ENCODE measurements around the gene TTC7B. TPM values are rescaled to one million over a fixed set of nuclear protein-coding genes. Genes with fewer than 3 reads are reported as not detected.

TTC7B gene
- total and polyA plus RNA-seq, 2 of the 13 experiments (the other 11 are each of a cell fraction or from before 2014, with no cell fraction given), result 1.3 to 3.2 TPM

DNA sequence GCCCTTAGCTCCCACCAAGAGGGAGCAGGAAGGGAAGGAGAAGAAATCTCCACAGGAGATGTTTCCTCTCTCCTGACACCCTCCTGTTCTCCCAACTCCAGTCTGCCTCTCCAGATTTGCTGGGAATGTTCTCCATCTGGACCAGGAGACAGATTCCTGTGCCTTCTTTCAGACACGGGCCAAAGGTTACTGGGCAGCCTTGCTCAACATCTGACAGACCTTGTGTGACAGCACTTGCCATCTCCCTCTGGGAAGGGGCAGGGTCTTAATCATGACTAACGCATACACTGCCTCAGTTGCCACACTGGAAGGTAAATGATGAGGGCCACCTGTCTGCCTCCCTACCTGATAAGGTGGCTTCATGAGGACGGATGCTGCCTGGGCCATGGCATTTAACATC, 2.5 kb upstream of the TTC7B start:
- POLR2A ChIA-PET, result no interaction called here
- Histone ChIP-seq H4K20me1 (ENCODE audit: insufficient read depth, low read length) (no peaks in the 10 kb centered on the region), H3K9ac (ENCODE audit: insufficient read depth, low read depth, low read length) (no peak overlapping the region), H3K36me3 (replicated peaks in 1 of 2; ENCODE audit: control insufficient read depth in 1 of 2, insufficient read depth in 2 of 2, low read length in 2 of 2) (no peaks in the 10 kb centered on the region), H2AFZ (ENCODE audit: low read length) (no peak overlapping the region), H3K9me3 (ENCODE audit: low read length) (peaks cover 3% of the 10 kb centered on the region; the same call in 1 of the 2 replicates), H3K79me2 (ENCODE audit: insufficient read depth, low read length) (no peaks in the 10 kb centered on the region), H3K4me2 (ENCODE audit: low read depth, low read length) (peak overlapping the region; percentile 15; the same call in 1 of the 2 replicates), H3K27me3 (ENCODE audit: control insufficient read depth in 1 of 2, insufficient read depth in 2 of 2, low read length in 2 of 2) (peaks cover 0 to 16% of the 10 kb centered on the region in 2 experiments), H3K4me1 (ENCODE audit: insufficient read depth, low read length) (peaks cover 25% of the 10 kb centered on the region), H3K4me3 (replicated peaks in 1 of 3; ENCODE audit: insufficient read depth in 1 of 3, low read depth in 2 of 3, low read length in 3 of 3) (no peak overlapping the region), H3K27ac (ENCODE audit: extremely low read length, insufficient read depth, low read length) (no peak overlapping the region)
- FAIRE-seq (no peak), DNase-seq (ENCODE audit: low spot score) (no peak), ATAC-seq (no peak; the same call in 2 of the 3 replicates)
- no TSS peak for BruUV-seq (replicated peaks)
- CTCF ChIA-PET (ENCODE audit: low intra/inter-chr PET ratio, low total read pairs), result no interaction called here
- 20% methylated on average over 3 of the region's 3 CpGs for WGBS (ENCODE audit: low lambda C conversion rate)
- TF ChIP-seq HNF4G (IDR thresholded peaks at IDR 0.05; ENCODE audit: borderline replicate concordance, low read depth, low read length) (peak; percentile 24; the same call in 1 of the 2 replicates), HNF4G (CRISPR knock-in tag; IDR thresholded peaks at IDR 0.05; ENCODE audit: borderline replicate concordance, low read depth) (no peak), ZNF468 (CRISPR knock-in tag; IDR thresholded peaks at IDR 0.05) (no peak), ZNF326 (CRISPR knock-in tag; IDR thresholded peaks at IDR 0.05; ENCODE audit: borderline replicate concordance) (no peak), CEBPB (IDR thresholded peaks at IDR 0.05; ENCODE audit: borderline replicate concordance, low read depth, low read length) (peak; percentile 54; the same call in 1 of the 2 replicates), HNF4A (CRISPR knock-in tag; IDR thresholded peaks at IDR 0.05) (peak; percentile 30; the same call in 1 of the 2 replicates)
- intact Hi-C loops (cut with micrococcal nuclease; ENCODE audit: unreplicated experiment) (no loop called here), in situ Hi-C loops (cut with HindIII; ENCODE audit: extremely low pct_ligation_motif_present, low pct_unique_long_range_greater_than_20kb) (no loop called here)

DNA sequence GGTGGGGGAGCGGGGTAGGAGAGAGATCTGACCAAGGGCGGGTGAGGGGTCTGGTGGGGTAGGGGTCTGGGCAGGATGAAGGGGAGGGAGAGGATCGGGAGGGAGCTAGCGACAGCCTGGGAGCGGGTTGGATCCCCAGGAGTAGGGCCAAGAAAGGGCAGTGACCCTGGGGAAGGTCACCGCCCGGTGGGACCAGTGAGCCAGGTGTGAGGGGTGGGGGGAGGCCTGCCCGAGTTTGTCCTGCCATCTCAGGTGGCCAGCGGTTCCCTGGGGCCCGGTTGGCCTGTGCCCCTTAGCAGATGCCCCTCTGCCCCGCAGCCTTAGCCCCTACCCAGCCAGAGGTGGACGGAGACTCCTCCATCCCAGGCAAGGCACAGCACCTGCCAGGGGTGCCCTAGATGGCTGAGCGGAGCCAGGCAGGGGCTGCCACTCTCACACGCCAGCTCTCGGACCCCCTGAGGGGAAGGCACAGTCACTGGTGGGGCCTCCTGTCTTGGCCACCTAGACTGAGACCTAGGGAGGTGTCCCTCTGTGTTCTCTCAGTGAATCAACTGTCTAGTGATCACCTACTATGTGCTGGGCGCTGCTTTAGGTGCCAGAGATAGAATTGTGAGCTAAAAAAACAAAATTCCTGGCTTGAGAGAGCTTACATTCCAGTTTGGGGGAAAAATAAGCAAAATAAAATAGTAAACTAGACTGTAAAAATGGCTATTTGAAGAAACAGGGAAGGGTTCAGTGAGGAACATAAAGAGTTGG, 629 bp upstream of the TTC7B start:
- ChIA-PET POLR2A (no interaction called here), CTCF (ENCODE audit: low intra/inter-chr PET ratio, low total read pairs) (no interaction called here)
- peaks cover 25% of the 10 kb centered on the region for H3K4me1 ChIP-seq (ENCODE audit: insufficient read depth, low read length)
- DNase-seq (ENCODE audit: low spot score) (no peak), FAIRE-seq (no peak), ATAC-seq (peak; percentile 11)
- H3K9me3 ChIP-seq (ENCODE audit: low read length), result no peaks in the 10 kb centered on the region
- no peak overlapping the region for H2AFZ ChIP-seq (ENCODE audit: low read length)
- H3K9ac ChIP-seq (ENCODE audit: insufficient read depth, low read depth, low read length), result no peak overlapping the region
- H4K20me1 ChIP-seq (ENCODE audit: insufficient read depth, low read length), result no peaks in the 10 kb centered on the region
- no peaks in the 10 kb centered on the region for H3K79me2 ChIP-seq (ENCODE audit: insufficient read depth, low read length)
- no TSS peak for BruUV-seq (replicated peaks)
- no peaks in the 10 kb centered on the region for H3K36me3 ChIP-seq (replicated peaks in 1 of 2; ENCODE audit: control insufficient read depth in 1 of 2, insufficient read depth in 2 of 2, low read length in 2 of 2)
- in situ Hi-C loops (cut with HindIII; ENCODE audit: extremely low pct_ligation_motif_present, low pct_unique_long_range_greater_than_20kb) (no loop called here), intact Hi-C loops (cut with micrococcal nuclease; ENCODE audit: unreplicated experiment) (no loop called here)
- peaks cover 0 to 20% of the 10 kb centered on the region in 2 experiments for H3K27me3 ChIP-seq (ENCODE audit: control insufficient read depth in 1 of 2, insufficient read depth in 2 of 2, low read length in 2 of 2)
- 47% methylated on average over 6 of the region's 16 CpGs for WGBS (ENCODE audit: low lambda C conversion rate)
- no peak overlapping the region for H3K27ac ChIP-seq (ENCODE audit: extremely low read length, insufficient read depth, low read length)
- TF ChIP-seq ZMYM3 (CRISPR knock-in tag; IDR thresholded peaks at IDR 0.05), result no peak
- TF ChIP-seq ZKSCAN1 (IDR thresholded peaks at IDR 0.05; ENCODE audit: low read length), result peak; percentile 54; the same call in 1 of the 2 replicates
- H3K4me3 ChIP-seq (replicated peaks in 1 of 3; ENCODE audit: insufficient read depth in 1 of 3, low read depth in 2 of 3, low read length in 3 of 3), result no peak overlapping the region; a peak in 1 of 6 replicates
- H3K4me2 ChIP-seq (ENCODE audit: low read depth, low read length), result peak overlapping the region; percentile 47; the same call in 1 of the 2 replicates
